HG03045 (cell line): ENCODE measurements around the gene OAT.
"Not testable (repeated sequence)": the region's sequence is repeated elsewhere in the genome, so short reads cannot be mapped to it uniquely, and the experiment has no call there.

Experiments
- ATAC-seq: cut with Tn5 transposase; IDR thresholded peaks from one replicate; pipeline ENCODE4 v1.9.1; 2021; ENCODE audit warnings: mild to moderate bottlenecking, moderate library complexity; ENCODE audit not compliant: unreplicated experiment

Gene OAT

DNA sequence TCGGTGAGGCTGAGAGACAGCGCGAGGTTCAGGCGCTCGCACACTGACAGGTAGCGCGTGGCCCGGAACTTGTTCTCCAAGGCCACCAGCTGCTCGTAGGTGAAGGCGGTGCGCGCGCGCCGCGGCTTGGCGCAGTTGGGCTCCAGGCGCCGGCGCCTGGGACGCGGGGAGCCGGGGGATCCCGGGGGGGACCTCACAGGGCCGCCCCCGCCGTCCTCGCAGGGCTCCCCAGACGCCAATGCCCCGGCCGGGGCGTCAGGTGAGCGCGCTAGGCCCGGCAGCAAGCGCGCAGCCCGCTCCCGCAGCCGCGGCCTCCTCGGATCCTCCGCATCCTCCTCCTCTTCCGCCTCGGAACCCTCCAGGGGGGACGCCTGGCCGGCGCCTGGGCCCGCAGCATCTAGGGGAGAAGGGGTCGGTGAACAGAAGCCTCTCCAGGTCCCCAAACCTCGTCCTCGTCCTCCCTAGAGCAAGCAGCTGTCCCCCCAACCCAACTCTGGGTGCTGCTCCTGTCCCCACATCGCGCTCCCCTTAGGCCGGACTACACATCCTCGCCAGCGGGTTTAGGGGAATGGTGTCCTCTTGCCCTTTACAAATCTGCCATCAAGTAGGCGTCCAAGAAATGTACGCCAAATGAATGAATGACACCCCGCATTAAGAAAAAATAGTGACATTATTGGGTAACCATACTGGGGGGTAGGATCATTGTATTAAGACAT lies 29.2 kb upstream of the OAT start:
- no peak for ATAC-seq

DNA sequence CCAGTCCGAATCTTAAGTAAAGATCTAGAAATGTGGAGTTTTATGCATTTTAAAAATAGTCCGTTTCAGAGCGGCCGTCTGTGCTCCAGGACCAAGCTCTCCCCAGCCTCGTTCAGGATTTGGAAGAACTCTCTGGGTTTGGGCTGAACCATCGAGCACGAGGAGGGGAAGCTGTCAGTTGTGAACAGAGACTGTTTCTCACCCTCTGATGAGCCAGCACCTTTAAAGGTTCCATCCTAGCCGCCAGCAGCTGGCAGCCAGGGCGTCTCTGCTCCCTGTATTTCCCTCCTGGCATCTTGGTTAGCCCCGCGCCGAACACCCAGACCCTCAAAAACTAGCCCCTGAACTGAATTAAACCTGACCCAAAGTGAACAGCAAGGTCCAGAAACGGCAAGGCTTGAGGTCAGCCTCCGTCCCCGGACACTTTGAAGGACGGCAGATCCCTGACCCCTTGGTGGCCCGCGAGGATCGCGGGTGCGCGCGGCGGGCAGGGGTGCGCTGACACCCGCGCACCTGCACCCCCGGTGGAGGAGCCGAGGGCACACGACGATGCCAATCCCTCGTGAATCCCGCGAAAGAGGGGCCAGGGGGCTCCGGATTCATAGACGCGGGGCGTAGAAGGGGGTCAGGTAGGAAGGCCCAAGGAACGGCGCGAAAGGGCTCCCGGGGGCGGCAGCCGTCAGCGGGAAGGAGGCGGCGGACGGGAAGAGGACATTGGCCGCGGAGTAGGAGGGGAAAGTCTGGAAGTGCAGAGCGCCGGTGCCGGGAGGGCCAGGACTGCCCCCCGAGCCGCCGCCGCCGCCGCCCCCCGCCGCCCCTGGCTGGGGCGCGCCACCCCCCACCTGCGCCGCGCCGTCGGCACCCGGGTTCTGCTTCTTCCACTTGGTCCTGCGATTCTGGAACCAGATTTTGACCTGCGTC lies 28.4 kb upstream of the OAT start:
- ATAC-seq: no peak

DNA sequence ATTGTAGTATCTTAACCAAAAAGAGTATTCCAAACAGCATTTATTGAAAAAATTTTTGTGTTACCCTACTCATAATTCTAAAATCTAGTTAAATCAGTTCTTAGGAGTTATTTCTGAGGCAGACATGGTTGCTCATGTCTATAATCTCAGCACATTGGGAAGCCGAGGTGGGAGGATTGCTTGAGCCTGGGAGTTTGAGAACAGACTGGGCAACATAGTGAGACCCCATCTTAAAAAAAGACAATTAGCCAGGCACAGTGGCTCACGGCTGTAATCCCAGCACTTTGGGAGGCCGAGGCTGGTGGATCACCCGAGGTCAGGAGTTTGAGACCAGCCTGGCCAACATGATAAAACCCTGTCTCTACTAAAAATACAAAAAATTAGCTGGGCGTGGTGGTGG lies 23.0 kb upstream of the OAT start:
- ATAC-seq: not testable (repeated sequence)

DNA sequence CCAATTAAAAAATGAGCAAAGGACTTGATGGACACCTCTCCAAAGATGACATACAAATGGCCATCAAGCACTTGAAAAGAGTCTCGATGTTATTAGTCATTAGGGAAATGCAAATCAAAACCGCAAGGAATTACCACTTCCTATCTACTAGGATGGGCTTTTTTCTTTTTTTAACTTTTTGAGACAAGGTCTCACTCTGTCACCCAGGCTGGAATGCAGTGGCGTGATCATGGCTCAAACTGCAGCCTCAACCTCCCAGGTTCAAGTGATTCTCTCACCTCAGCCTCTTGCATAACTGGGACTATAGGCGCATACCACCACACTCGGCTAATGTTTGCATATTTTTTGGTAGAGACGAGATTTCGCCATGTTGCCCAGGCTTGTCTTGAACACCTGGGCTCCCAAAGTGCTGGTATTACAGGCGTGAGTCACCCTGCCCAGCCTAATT lies 17.5 kb upstream of the OAT start:
- ATAC-seq: no peak

DNA sequence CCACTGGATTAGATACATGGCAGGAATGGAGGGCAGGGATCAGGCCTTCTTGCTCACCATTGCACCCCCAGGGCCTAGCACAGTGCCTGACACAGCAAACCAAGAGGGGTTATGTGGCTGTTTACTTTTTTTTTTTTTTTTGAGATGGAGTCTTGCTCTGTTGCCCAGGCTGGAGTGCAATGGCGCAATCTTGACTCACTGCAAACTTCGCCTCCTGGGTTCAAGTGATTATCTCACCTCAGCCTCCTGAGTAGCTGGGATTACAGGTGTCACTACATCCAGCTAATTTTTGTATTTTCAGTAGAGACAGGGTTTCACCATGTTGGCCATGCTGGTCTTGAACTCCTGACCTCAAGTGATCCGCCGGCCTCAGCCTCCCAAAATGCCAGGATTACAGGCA lies 17.0 kb upstream of the OAT start:
- not testable (repeated sequence) for ATAC-seq

DNA sequence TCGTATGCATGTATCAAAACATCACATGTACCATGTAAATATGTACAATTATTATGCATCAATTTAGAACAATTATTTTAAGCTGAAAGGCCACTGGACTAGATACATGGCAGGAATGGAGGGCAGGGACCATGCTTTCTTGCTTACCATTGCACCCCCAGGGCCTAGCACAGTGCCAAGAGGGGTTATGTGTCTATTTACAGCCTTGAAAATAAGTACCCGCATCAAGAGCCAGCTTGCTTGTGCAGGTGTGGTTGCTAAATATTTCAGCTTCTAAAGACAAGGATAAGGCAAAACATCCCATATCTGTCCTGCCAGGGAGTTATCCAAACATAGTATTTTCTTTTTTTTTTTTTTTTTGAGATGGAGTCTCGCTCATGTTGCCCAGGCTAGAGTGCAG lies 14.7 kb upstream of the OAT start:
- no peak for ATAC-seq

DNA sequence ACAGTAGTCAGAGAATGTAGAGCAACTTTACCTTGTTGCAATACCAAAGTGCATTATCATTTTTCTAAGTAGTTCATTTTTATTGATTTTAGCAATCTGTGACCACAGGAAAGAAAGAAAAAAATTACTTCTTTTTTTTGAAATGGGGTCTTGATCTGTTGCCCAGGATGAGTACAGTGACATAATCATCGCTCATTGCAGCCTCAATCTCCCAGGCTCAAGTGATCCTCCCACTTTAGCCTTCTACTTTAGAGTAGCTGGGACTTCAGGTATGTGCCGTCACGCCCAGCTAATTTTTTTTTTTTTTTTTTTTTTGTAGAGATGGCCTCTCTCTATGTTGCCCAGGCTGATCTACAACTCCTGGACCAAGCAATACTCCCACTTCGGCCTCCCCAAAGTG lies 11.4 kb upstream of the OAT start:
- no peak for ATAC-seq

DNA sequence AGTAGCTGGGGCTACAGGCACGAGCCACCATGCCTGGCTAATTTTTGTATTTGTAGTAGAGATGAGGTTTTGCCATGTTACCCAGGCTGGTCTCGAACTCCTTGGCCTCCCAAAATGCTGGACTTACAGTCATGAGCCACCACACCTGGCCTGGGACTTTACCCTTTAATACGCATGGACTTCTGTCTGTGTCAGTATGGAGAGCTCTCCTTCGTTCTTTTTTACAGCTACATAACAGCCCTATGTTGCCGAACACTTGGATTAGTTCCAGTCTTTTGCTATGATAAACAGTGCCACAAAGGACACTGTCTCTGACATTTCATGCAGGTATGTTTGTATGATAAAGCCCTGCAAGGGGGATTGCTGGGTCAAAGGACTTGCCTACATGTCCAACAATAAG lies 10.9 kb upstream of the OAT start:
- ATAC-seq: no peak

DNA sequence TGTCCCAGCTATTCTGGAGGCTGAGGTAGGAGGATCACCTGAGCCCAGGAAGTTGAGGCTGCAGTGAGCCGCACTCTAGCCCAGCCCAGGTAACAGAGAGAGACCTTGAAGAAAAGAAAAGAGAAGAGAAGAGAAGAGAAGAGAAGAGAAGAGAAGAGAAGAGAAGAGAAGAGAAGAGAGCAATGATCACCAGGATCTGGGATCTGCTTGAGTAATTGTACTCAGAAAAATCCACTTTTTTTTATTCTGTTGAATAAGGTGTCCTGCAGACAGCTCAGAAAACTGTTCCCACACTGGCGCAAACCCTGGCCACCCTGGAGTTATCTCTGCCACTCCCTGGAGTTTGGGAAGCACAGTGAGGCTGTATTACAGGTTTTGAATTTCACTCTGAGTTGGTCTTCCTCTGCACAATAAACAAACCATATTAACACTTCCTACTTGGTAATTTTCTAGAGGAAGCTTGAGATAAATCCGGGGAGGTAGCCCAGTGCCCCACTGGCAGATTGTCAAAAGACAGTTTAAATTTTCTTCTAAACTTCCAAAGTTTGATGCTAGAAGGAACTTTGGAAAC lies 9.6 kb upstream of the OAT start:
- no peak for ATAC-seq

DNA sequence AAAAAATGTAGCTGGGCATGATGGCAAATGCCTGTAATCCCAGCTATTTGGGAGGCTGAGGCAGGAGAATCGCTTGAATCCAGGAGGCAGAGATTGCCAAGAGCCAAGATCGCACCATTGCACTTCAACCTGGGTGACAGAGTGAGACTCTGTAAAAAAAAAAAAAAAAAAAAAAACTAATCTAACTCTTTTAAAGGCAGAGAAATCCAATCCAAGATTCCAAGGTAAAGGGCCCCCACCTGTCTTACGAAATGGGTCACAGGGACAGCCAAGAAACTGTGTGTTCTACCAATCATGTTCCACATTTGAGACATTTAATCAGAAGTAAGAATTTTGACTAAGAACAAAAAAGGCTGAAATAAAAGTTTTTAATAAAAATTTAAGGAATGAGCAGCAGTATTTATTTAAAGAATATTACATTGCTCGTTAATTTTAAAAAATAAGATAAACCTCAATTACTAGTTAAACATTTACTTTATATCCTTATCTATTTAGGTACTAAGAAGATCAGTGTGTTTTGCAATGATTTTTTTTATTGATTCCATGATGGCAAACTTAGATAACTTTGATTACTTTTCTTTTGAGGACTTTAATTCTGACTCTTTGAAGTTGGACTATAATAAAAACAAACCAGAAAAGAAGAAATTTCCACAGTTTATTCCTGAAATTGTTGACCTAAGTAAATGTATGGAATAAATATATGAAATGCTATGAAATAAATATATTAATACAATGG lies 6.7 kb upstream of the OAT start:
- ATAC-seq: no peak

DNA sequence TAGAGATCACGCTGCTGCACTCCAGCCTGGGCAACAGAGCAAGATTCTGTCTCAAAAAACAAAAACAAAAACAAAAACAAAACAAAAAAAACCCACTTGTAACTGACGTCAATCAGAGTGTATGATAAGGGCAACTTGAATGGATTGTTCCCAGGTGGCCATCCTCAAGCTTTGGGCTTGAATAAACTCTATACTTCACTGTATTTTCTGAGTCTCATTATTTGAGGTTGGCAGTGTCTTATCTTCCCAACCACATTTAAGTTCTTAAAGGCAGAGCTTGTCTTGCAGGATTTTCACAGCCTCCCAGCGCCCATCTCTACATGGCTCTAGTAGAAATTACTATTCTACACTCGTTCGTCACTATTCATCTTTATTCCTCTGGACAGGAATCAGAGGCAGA lies 5.1 kb upstream of the OAT start:
- no peak for ATAC-seq

DNA sequence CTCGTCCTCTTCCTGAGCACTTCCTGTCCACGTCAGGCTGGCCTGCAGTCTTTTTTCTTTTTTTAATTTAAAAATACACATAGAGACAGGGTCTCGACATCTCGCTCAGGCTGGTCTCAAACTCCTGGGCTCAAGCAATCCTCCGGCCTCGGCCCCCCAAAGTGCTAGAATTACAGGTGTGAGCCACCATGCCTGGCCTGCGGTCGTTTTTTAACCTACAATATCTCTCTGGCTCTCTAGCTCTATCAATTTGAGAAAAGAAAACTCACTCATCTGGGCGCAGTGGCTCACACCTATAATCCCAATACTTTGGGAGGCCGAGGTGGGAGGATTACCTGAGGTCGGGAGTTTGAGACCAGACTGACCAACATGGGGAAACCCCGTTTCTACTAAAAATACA lies 4.0 kb upstream of the OAT start:
- ATAC-seq: no peak

DNA sequence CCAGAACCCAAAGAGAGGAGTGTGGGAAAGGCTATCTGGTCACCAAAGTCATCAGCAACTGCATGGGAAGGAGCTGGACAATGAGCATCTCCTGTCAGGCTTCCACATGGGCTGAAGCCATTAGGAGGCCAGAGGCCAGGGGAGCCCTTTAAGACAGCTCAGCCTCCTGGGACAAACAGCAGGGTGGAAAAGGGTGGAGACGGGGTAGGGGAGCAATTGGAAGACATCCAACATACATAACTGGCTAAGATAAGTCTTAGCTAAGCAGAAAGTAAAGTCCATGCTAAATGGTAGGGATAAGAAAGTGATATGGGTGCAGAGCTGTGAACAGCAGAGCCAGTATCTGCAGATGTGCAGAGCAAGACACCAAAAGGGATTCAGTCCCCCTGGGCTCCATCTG lies 1.5 kb upstream of the OAT start:
- ATAC-seq: no peak

DNA sequence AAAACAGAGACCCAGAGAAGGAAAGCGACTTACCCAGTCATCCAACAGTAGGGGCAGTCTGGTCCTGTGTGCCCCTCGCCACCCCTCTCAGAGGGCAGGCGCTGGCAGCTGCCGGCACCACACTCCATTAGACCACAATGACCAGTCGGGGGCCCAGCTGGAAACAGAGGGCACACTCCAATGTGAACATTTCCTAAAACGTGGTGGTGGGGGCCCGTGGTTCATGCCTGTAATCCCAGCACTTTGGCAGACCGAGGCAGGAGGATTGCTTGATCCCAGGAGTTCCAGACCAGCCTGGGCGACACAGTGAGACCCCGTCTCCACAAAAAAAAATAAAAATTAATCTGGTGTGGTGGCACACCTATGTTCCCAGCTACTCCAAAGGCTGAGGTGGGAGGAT lies 912 bp upstream of the OAT start:
- no peak for ATAC-seq

DNA sequence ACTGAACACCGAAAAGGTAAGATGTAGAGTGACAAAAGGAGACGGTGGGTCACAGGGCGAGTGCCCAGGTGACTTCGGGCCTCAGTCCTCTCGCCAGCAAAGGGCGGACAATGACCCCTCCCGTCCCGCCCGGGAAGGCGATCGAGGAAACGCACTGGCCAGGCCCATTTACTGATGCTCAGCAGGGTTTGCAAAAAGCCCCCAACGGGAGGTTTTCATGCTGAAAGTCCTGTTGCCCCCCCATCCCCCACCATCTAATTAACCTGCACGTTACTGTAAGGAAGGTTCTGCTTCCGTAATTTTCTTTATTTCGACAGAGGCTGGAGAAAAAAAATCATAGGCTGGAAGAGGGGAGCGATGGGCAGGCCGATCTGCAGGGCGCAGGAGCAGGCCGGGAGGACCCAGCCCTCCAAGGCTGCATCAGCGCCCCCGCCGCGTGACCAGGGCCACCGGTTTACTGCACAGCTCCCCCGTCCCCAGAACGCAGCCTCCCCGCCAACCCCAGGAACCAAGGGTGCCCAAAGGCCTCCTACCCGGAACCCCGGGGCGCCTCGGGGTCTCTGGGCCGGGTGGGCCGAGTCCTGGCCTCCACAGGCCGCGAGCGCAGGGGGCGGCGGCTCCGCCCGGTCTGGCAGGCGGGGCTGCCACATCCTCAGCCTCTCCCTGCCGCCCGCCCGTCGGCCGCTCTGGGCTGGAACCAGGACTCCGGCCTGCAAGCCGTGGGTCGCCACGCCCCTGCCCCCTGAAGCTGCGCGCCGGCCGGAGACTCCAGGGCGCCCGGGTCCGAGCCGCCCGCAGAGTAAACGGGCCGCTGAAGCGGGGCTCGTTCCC lies 613 bp downstream of the OAT start:
- peak; percentile 37 for ATAC-seq

DNA sequence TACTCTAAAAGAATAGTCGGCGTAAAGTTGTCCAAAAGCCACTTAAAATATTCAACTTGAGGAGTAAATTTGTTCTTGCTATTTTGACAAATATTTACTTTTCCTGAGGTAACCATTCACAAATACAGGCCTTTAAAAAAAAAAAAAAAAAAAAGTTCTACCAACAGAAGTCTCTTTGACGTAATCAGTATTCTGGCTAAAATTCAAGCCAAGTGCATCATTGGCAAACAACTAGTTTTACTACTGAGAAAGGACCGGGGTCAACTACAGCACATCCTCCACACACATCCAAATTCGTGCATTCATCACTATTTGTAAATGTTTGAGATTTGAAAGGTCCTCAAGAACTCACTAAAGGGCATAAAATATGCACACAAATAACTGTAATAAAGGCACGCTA lies 2.0 kb downstream of the OAT start:
- no peak for ATAC-seq

DNA sequence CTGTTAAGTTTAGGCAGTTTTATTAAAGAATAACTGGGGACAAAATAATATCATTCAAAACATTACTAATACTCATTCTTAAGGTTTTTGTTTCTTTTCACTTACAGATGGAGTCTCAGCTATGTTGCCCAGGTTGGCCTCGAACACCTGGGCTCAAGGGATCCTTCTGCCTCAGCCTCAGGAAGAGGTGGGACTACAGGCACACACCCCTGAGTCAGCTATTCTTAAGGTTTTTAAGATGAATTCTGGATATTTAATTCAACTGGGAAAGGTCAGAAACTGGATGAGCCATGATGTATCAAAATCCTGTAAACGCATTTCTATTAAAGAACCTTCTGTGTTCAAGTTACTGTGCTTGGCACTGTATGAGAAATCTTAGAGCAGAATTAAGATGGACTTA lies 3.5 kb downstream of the OAT start:
- no peak for ATAC-seq

DNA sequence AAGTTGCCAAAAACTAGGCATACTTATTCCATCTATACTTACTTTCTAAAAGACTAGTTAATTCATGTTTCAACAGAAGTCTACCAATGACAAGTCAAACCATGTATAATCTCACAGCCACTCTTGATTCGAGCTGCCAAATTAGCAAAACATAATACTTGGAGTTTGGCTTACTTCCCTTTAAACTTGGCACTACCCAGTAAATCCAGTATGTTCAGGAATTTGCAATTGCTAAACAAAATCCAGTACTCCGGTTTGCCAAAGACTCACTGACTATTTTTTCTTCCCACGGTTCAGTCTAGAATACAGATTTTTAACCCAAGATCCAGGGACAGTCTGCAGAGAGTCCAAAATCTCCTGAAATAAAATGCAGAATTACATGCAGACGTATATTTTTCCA lies 4.6 kb downstream of the OAT start:
- ATAC-seq: no peak

DNA sequence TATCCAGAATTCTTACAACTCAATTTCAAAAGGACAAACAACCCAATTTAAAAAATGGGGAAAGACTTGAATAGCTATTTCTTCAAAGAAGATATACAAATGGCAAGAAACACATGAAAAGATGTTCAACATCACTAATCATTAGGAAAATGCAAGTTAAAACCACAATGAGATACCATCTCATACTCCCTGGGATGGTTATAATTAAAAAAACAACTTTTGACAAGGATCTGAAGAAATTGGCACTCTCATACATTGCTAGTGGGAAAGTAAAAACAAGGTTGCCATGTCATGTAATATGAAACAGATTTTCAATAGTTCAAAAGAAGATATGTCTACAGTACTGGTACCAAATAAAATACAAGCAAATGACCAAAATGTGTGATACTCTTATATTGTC lies 9.0 kb downstream of the OAT start:
- no peak for ATAC-seq

DNA sequence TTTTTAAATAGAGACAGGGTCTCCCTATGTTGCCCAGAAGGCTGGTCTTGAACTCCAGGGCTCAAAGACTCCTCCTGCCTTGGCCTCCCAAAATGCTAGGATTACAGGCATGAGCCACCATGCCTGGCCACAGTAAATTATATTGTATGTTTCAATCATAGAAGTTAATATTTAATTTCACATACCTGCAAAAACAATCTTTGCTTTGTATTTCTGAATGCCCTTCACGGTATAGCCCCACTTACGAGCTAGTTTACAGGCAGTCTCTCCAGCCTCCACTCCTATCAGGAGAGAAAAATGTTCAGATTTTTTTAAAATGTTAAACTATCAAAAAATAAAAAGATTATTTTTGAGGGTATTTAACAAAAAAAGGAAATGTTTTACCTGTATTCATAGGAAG lies 10.4 kb downstream of the OAT start:
- ATAC-seq: no peak
